ENCODE measurements around the gene MEX3B.

Gene MEX3B

DNA sequence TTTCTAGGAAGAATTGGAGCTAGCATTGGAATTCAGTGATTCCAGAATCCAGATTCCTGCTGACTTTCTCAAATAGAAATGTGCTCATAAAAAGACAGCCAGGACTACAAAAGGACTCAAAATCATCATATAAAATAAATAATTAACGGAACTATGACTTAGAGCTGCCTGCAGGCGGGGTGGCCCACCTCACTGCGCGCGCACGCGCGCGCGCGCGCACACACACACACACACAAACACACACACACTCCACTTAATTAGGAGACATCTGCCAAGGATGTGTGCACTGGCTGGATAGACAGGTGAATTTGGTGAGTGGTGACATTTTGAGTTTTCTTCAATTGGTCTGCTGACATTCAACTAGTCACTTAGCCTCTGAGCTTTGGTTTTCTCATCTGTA, 6.9 kb upstream of the MEX3B start:
- TF ChIP-seq Cebpa-rat (IDR thresholded peaks at IDR 0.05) = no peak
- no peak overlapping the region for H3K27ac ChIP-seq
- H3K4me1 ChIP-seq = peaks cover 0 to 20% (median 11%) of the 10 kb centered on the region in 10 experiments; a peak in 17 of 20 replicates
- H3K27me3 ChIP-seq = no peaks in the 10 kb centered on the region
- H3K9ac ChIP-seq = no peak overlapping the region
- H3K4me3 ChIP-seq = no peak overlapping the region
- no peak overlapping the region for H3K4me2 ChIP-seq
- H3K9me3 ChIP-seq (replicated peaks in 1 of 11) = no peaks in the 10 kb centered on the region
- H3K36me3 ChIP-seq = no peaks in the 10 kb centered on the region
- H4K20me1 ChIP-seq = no peaks in the 10 kb centered on the region

DNA sequence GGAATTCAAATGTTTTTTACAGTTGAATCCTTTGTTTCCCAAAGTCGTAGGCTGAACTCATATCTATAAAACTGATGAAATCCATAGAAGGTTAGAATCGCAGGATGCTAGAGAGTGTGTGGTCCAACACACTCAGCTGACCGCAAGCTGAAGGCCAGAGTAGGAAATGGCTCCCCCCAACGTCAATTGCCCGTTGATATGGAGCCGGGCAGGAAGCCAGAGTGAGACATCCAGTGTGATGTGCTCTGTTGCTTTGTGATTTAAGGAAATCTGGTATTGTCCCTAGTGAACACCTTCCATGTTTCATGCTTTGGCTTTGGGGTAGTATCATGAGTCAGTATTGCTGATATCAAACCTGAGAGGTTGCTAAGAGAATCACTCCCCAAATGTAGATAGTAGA, 5.8 kb upstream of the MEX3B start:
- Histone ChIP-seq H4K20me1 (no peaks in the 10 kb centered on the region), H3K27ac (no peak overlapping the region), H3K4me2 (no peak overlapping the region), H3K27me3 (no peaks in the 10 kb centered on the region), H3K4me1 (peaks cover 0 to 20% (median 14%) of the 10 kb centered on the region in 10 experiments; a peak in 17 of 20 replicates), H3K9ac (no peak overlapping the region), H3K9me3 (replicated peaks in 1 of 11) (no peaks in the 10 kb centered on the region), H3K36me3 (no peaks in the 10 kb centered on the region), H3K4me3 (no peak overlapping the region)
- no peak for TF ChIP-seq Cebpa-rat (IDR thresholded peaks at IDR 0.05)

DNA sequence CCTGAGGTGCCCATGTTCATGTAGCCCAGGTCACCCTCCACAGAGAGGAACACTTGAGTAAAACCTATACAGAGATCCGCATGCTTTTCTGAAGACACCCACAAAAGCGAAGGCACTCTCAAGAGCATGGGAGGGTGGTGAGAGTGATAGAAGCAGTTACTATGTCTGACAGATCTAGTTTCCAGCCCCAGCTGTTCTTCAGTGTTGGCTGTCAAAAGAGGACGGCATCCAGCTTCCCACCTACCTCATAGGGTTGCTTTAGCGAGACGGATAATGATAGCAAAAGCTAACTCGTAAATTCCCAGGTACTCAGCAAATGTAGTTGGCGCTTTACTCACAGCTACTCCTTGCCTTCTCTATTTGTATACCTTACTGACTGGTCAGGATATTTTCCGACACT, 3.0 kb upstream of the MEX3B start:
- Histone ChIP-seq H3K4me2 (peak overlapping the region in 2 of 11 experiments; percentile 63 to 90; a peak in 2 of 22 replicates), H3K27me3 (no peaks in the 10 kb centered on the region)

GRCh38 chr15:82047453-82048400, 1.9 kb upstream of the MEX3B start:
- Histone ChIP-seq H3K9me3 (replicated peaks in 1 of 11) (no peaks in the 10 kb centered on the region), H3K4me2 (peak overlapping the region; percentile 63 to 94 (median 86)), H4K20me1 (peaks cover 14 to 31% (median 21%) of the 10 kb centered on the region in 11 experiments), H3K4me3 (peak overlapping the region; percentile 68 to 98 (median 86)), H3K27me3 (no peaks in the 10 kb centered on the region), H3K4me1 (peaks cover 15 to 36% (median 29%) of the 10 kb centered on the region in 10 experiments), H3K27ac (peak overlapping the region; percentile 27 to 99 (median 98); a peak in 21 of 22 replicates), H3K36me3 (peaks cover 10 to 15% (median 11%) of the 10 kb centered on the region in 11 experiments; a peak in 20 of 22 replicates), H3K9ac (peak overlapping the region; percentile 66 to 98 (median 94))
- no peak for TF ChIP-seq Cebpa-rat (IDR thresholded peaks at IDR 0.05)

More for the DNA sequence above, 3.0 kb upstream of the MEX3B start:
- H3K36me3 ChIP-seq = peaks cover 0 to 5% (median under 1%) of the 10 kb centered on the region in 11 experiments; a peak in 9 of 22 replicates
- peaks cover 3 to 20% (median 10%) of the 10 kb centered on the region in 11 experiments; a peak in 19 of 22 replicates for H4K20me1 ChIP-seq
- TF ChIP-seq Cebpa-rat (IDR thresholded peaks at IDR 0.05) = no peak
- H3K9ac ChIP-seq = no peak overlapping the region
- H3K9me3 ChIP-seq (replicated peaks in 1 of 11) = no peaks in the 10 kb centered on the region
- H3K27ac ChIP-seq = no peak overlapping the region
- no peak overlapping the region for H3K4me3 ChIP-seq
- H3K4me1 ChIP-seq = peaks cover 4 to 25% (median 18%) of the 10 kb centered on the region in 10 experiments

- TF ChIP-seq Cebpa-rat (IDR thresholded peaks at IDR 0.05) = no peak
- peak overlapping the region; percentile 74 to 94 (median 86) for H3K4me2 ChIP-seq
- H3K36me3 ChIP-seq = peaks cover 12 to 24% (median 17%) of the 10 kb centered on the region in 11 experiments; a peak in 20 of 22 replicates
- H3K27ac ChIP-seq = peak overlapping the region; percentile 81 to 99 (median 98)
- peaks cover 16 to 39% (median 29%) of the 10 kb centered on the region in 11 experiments for H4K20me1 ChIP-seq
- H3K9ac ChIP-seq = peak overlapping the region; percentile 86 to 98 (median 94)
- peaks cover 16 to 43% (median 37%) of the 10 kb centered on the region in 10 experiments for H3K4me1 ChIP-seq
- H3K27me3 ChIP-seq = no peaks in the 10 kb centered on the region
- peak overlapping the region; percentile 68 to 98 (median 86) for H3K4me3 ChIP-seq
- no peaks in the 10 kb centered on the region for H3K9me3 ChIP-seq (replicated peaks in 1 of 11)
These were observed 1.0 kb upstream of the MEX3B start for GRCh38 chr15:82046666-82047452.

GRCh38 chr15:82045179-82045891, 483 bp downstream of the MEX3B start:
- no peak for TF ChIP-seq Cebpa-rat (IDR thresholded peaks at IDR 0.05)
- Histone ChIP-seq H4K20me1 (peaks cover 16 to 54% (median 44%) of the 10 kb centered on the region in 11 experiments), H3K27ac (peak overlapping the region; percentile 60 to 94 (median 90); a peak in 21 of 22 replicates), H3K9me3 (replicated peaks in 1 of 11) (no peaks in the 10 kb centered on the region), H3K4me3 (peak overlapping the region; percentile 90 to 99 (median 98)), H3K9ac (peak overlapping the region; percentile 80 to 97 (median 95)), H3K4me2 (peak overlapping the region; percentile 86 to 98 (median 94)), H3K36me3 (peaks cover 12 to 30% (median 20%) of the 10 kb centered on the region in 11 experiments; a peak in 20 of 22 replicates), H3K27me3 (no peaks in the 10 kb centered on the region), H3K4me1 (peaks cover 26 to 51% (median 45%) of the 10 kb centered on the region in 10 experiments)

- Histone ChIP-seq H3K9me3 (replicated peaks in 1 of 11) (no peaks in the 10 kb centered on the region), H3K4me2 (peak overlapping the region; percentile 86 to 98 (median 94)), H3K27me3 (no peaks in the 10 kb centered on the region), H3K9ac (peak overlapping the region; percentile 80 to 97 (median 95)), H3K4me3 (peak overlapping the region; percentile 90 to 99 (median 98)), H3K4me1 (peaks cover 26 to 50% (median 43%) of the 10 kb centered on the region in 10 experiments), H3K36me3 (peaks cover 12 to 30% (median 20%) of the 10 kb centered on the region in 11 experiments; a peak in 20 of 22 replicates), H4K20me1 (peaks cover 16 to 62% (median 49%) of the 10 kb centered on the region in 11 experiments), H3K27ac (peak overlapping the region in 10 of 11 experiments; percentile 79 to 94 (median 92); a peak in 20 of 22 replicates)
- TF ChIP-seq Cebpa-rat (IDR thresholded peaks at IDR 0.05) = no peak
These were observed 1.2 kb downstream of the MEX3B start for GRCh38 chr15:82044373-82045178.
